Measurements from ENCODE around the gene SOWAHA.

- no peak for TF ChIP-seq EZH2 (IDR thresholded peaks at IDR 0.05; ENCODE audit: borderline replicate concordance, insufficient read depth, low read length, poor library complexity, severe bottlenecking)
- TF ChIP-seq CTCF (IDR thresholded peaks at IDR 0.05; ENCODE audit: poor library complexity, severe bottlenecking): no peak
- TF ChIP-seq MXI1 (conservative IDR thresholded peaks at IDR 0.05; ENCODE audit: poor library complexity, severe bottlenecking): no peak
Observed at GRCh38 chr5:132839426-132840301, 26.6 kb downstream of the SOWAHA start.

All from neural cell (in vitro differentiated cells).